Measurements from ENCODE around the gene MON2. TPM values are rescaled to one million over a fixed set of nuclear protein-coding genes. Genes with fewer than 3 reads are reported as not detected.
"Not testable (repeated sequence)": the region's sequence is repeated elsewhere in the genome, so short reads cannot be mapped to it uniquely, and the experiment has no call there.

The MON2 gene
- total RNA-seq, 4 donors from 2014 or later, result 78.6 to 102 (median 97.7) TPM

GRCh38 chr12:62552906-62553556 lies 86.4 kb downstream of the MON2 start:
- no peaks in the 10 kb centered on the region for H3K9me3 ChIP-seq
- H3K27me3 ChIP-seq, result no peaks in the 10 kb centered on the region
- peaks cover 0 to 54% (median 0%) of the 10 kb centered on the region in 3 donors for H3K36me3 ChIP-seq
- H3K4me3 ChIP-seq, result no peak overlapping the region
- TF ChIP-seq CTCF (IDR thresholded peaks at IDR 0.05) (no peak), POLR2A (IDR thresholded peaks at IDR 0.05) (no peak)
- no peak overlapping the region for H3K27ac ChIP-seq
- no peaks in the 10 kb centered on the region for H3K4me1 ChIP-seq
- DNase-seq, result no peak

- not testable (repeated sequence) for H3K27me3 ChIP-seq, H3K4me1 ChIP-seq, DNase-seq, H3K27ac ChIP-seq, H3K9me3 ChIP-seq, H3K4me3 ChIP-seq
- peaks cover 0 to 44% (median 0%) of the 10 kb centered on the region in 3 donors for H3K36me3 ChIP-seq
Observed at GRCh38 chr12:62559366-62559765, 92.7 kb downstream of the MON2 start.

- H3K4me3 ChIP-seq, result no peak overlapping the region
- no peaks in the 10 kb centered on the region for H3K27me3 ChIP-seq
- H3K4me1 ChIP-seq, result no peaks in the 10 kb centered on the region
- TF ChIP-seq CTCF (IDR thresholded peaks at IDR 0.05) (no peak), POLR2A (IDR thresholded peaks at IDR 0.05) (no peak)
- no peaks in the 10 kb centered on the region for H3K9me3 ChIP-seq
- no peak overlapping the region for H3K27ac ChIP-seq
- H3K36me3 ChIP-seq, result peaks cover 0 to 44% (median 0%) of the 10 kb centered on the region in 3 donors
- no peak for DNase-seq
Observed at GRCh38 chr12:62562846-62563245, 96.2 kb downstream of the MON2 start.

GRCh38 chr12:62575036-62575435 lies 108.4 kb downstream of the MON2 start:
- no peaks in the 10 kb centered on the region for H3K9me3 ChIP-seq
- H3K27me3 ChIP-seq, result no peaks in the 10 kb centered on the region
- peaks cover 0 to 40% (median 0%) of the 10 kb centered on the region in 3 donors for H3K36me3 ChIP-seq
- no peak for DNase-seq
- no peak for TF ChIP-seq CTCF (IDR thresholded peaks at IDR 0.05)
- TF ChIP-seq POLR2A (IDR thresholded peaks at IDR 0.05), result no peak
- no peak overlapping the region for H3K4me3 ChIP-seq
- H3K27ac ChIP-seq, result no peak overlapping the region
- H3K4me1 ChIP-seq, result no peaks in the 10 kb centered on the region

GRCh38 chr12:62576503-62576902 lies 109.9 kb downstream of the MON2 start:
- no peak for DNase-seq
- Histone ChIP-seq H3K9me3 (no peaks in the 10 kb centered on the region), H3K27ac (no peak overlapping the region), H3K27me3 (no peaks in the 10 kb centered on the region), H3K36me3 (peaks cover 0 to 35% (median 0%) of the 10 kb centered on the region in 3 donors), H3K4me1 (no peaks in the 10 kb centered on the region), H3K4me3 (no peak overlapping the region)
- TF ChIP-seq CTCF (IDR thresholded peaks at IDR 0.05) (no peak), POLR2A (IDR thresholded peaks at IDR 0.05) (no peak)

GRCh38 chr12:62578726-62579125 lies 112.1 kb downstream of the MON2 start:
- DNase-seq, result no peak
- no peaks in the 10 kb centered on the region for H3K9me3 ChIP-seq
- no peaks in the 10 kb centered on the region for H3K27me3 ChIP-seq
- H3K27ac ChIP-seq, result no peak overlapping the region
- no peaks in the 10 kb centered on the region for H3K4me1 ChIP-seq
- TF ChIP-seq CTCF (IDR thresholded peaks at IDR 0.05) (no peak), POLR2A (IDR thresholded peaks at IDR 0.05) (no peak)
- H3K36me3 ChIP-seq, result peaks cover 0 to 24% (median 0%) of the 10 kb centered on the region in 3 donors
- no peak overlapping the region for H3K4me3 ChIP-seq

Measured in Peyer's patch (tissue), 4 donors.